ENCODE measurements around the gene TNRC6B.

The TNRC6B gene

DNA sequence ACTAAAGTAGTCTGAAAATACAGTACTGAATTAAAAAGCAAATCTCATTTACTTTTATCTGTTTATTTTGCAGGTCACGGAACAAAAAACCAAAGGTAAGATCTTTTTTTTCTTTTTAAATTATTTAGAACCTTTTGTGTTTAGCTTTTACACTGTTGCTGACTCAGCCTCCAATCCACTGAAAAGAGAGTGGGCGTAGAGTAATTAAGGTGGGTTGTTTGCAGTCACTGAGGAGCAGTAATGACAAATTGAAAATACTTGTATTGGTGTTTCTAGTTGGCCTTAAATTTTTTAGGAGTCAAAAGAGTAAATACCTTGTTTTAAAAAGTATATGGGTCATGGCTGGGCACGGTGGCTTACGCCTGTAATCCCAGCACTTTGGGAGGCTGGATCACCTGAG, 73.4 kb downstream of the TNRC6B start:
- CTCF ChIA-PET: interaction anchor here (1.6 kb wide), 1 partner anchor 19 kb away, joined by 6 read pairs; no protein-coding TSS in a partner anchor

DNA sequence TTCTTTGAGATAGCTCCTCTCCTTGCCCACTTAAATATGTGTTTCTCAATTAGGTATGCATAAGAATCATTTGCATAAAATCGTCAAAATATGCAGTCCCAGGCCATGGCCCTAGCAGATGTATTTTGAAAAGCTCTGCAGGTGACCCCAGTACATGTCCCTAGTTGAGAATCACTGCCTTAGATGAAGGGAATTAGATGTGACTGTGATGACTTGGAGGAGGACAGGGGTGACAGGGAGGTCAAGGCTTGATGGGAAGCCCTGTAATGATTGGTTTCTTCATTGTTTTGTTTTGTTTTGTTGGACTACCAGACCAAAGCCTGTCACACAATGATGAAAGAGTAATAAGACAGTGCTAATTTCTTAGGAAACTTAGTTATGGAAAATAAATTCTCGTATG, 74.4 kb downstream of the TNRC6B start:
- POLR2A ChIA-PET: no interaction called here
- DNase-seq (ENCODE audit: extremely low spot score): no peak
- CTCF ChIA-PET: interaction anchor here (1.6 kb wide), 1 partner anchor 20 kb away, joined by 6 read pairs; no protein-coding TSS in a partner anchor
- TF ChIP-seq, protein P1, sequence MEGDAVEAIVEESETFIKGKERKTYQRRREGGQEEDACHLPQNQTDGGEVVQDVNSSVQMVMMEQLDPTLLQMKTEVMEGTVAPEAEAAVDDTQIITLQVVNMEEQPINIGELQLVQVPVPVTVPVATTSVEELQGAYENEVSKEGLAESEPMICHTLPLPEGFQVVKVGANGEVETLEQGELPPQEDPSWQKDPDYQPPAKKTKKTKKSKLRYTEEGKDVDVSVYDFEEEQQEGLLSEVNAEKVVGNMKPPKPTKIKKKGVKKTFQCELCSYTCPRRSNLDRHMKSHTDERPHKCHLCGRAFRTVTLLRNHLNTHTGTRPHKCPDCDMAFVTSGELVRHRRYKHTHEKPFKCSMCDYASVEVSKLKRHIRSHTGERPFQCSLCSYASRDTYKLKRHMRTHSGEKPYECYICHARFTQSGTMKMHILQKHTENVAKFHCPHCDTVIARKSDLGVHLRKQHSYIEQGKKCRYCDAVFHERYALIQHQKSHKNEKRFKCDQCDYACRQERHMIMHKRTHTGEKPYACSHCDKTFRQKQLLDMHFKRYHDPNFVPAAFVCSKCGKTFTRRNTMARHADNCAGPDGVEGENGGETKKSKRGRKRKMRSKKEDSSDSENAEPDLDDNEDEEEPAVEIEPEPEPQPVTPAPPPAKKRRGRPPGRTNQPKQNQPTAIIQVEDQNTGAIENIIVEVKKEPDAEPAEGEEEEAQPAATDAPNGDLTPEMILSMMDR (IDR thresholded peaks at IDR 0.05; ENCODE audit: control extremely low read depth, extremely low read depth, low read depth, missing control alignments): no peak

More for the DNA sequence above, 73.4 kb downstream of the TNRC6B start:
- DNase-seq (ENCODE audit: extremely low spot score): no peak
- TF ChIP-seq, protein P1 (IDR thresholded peaks at IDR 0.05; ENCODE audit: control extremely low read depth, extremely low read depth, low read depth, missing control alignments): no peak
- POLR2A ChIA-PET: interaction anchor here (0.6 kb wide), 1 partner anchor 13 kb away, joined by 4 read pairs; no protein-coding TSS in a partner anchor

DNA sequence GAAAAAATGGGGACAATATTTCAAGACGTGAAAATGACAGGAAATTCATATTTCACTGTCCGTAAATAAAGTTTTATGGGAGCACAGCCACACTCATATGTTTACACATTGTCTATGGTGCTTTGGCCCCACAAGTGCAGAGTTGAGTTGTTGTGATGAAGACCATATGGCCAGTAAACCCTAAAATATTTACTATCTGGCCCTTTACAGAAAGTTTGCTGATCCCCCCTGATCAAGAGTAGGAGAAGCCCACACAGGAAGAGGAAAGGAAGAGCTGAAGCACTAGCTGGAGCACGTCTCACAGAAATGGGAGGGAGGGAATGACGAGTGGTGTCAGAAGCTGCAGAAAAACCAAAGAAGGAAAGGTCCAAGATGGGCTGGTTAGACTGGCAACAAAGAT, 78.8 kb downstream of the TNRC6B start:
- DNase-seq (ENCODE audit: extremely low spot score): no peak
- ChIA-PET CTCF (no interaction called here), POLR2A (no interaction called here)
- TF ChIP-seq, protein P1 (IDR thresholded peaks at IDR 0.05; ENCODE audit: control extremely low read depth, extremely low read depth, low read depth, missing control alignments): no peak

DNA sequence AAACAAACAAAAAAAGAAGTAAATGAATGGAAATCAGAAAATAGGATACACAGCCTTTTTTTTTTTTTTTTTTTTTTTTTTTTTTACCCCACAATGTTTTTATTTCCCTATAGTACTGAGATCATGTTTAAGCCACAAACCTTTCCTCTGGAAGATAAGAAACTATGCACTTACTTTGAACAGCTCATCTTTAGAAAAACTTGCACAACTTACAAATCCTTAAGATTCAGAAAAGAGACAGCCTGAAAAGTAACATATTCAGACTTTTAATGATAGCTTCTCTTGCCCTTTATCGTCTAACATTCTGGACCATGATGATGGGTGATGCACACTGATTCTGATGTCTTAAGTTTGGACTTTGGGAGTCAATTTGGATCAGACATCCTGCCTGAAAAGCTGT, 80.3 kb downstream of the TNRC6B start:
- POLR2A ChIA-PET: no interaction called here
- TF ChIP-seq, protein P1 (IDR thresholded peaks at IDR 0.05; ENCODE audit: control extremely low read depth, extremely low read depth, low read depth, missing control alignments): no peak
- CTCF ChIA-PET: interaction anchor here (1.1 to 1.3 kb wide), 2 partner anchors 10 to 16 kb away, joined by 3 to 4 read pairs; no protein-coding TSS in a partner anchor
- DNase-seq (ENCODE audit: extremely low spot score): no peak

DNA sequence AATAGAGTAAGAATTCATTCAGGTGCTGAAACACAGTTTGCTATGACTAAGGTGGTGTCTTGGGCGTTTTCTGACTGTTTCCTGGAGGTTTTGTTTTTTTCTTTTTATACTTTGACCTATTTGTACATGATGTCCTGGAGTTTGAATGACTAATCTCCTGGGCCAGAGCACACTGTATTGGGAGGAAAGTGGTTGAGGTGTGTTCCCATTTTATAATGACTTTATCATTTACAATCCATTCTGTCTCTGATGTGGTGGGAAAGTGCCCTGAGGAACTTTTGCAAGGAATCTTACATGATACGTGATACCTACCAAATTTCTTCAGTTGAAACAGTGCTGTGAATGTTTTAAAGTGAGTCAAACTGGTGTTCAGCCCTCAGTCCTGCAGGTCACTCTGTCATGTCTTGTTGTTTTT, 80.8 kb downstream of the TNRC6B start:
- CTCF ChIA-PET: interaction anchor here (1.1 to 1.3 kb wide), 2 partner anchors 10 to 17 kb away, joined by 3 to 4 read pairs; no protein-coding TSS in a partner anchor
- POLR2A ChIA-PET: no interaction called here
- TF ChIP-seq, protein P1 (IDR thresholded peaks at IDR 0.05; ENCODE audit: control extremely low read depth, extremely low read depth, low read depth, missing control alignments): no peak

DNA sequence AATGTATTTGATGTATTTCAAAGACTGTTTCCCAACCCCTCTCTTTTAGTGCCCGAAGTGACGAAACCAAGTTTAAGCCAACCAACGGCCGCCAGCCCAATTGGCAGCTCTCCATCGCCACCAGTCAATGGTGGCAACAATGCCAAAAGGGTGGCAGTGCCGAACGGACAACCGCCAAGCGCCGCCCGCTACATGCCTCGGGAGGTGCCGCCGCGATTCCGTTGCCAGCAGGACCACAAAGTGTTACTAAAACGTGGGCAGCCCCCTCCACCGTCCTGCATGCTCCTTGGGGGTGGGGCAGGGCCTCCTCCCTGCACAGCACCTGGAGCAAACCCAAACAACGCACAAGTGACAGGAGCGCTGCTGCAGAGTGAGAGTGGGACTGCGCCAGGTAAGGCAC, 84.1 kb downstream of the TNRC6B start:
- DNase-seq (ENCODE audit: extremely low spot score): no peak
- ChIA-PET CTCF (no interaction called here), POLR2A (no interaction called here)
- TF ChIP-seq, protein P1 (IDR thresholded peaks at IDR 0.05; ENCODE audit: control extremely low read depth, extremely low read depth, low read depth, missing control alignments): no peak

More for the DNA sequence above, 80.8 kb downstream of the TNRC6B start:
- DNase-seq (ENCODE audit: extremely low spot score): no peak
